ENCODE data around the gene BICC1. TPM values are rescaled to one million over a fixed set of nuclear protein-coding genes. Genes with fewer than 3 reads are reported as not detected.

Gene BICC1
- polyA plus RNA-seq, 3 donors, result 0.02 to 0.24 (median 0.14) TPM

DNA sequence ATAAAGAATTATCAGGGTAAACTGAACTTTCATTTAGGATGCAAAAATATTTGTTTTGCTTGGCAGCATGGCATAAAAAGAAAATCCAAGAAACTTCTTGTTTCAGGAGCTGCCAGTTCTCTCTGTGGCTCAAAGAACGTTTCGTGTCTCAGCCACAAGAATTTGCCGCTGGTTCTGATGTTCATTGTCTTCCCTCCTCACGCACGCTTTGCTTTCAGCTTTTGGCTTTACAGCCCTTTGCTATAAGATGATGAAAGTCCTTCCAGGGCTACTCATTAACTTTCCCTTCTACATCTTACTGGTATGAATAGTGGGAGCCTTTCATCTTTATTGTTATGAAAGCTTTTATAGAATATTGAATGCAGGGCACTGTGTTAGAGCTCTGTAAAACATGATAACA, 124.7 kb downstream of the BICC1 start:
- Mint-ChIP-seq H3K27ac (no peak overlapping the region), H3K4me3 (no peak overlapping the region), H3K9me3 (no peaks in the 10 kb centered on the region), H3K27me3 (ENCODE audit: low read depth in 3 of 3) (peaks cover 0 to 4% (median 3%) of the 10 kb centered on the region in 3 donors), H3K36me3 (no peaks in the 10 kb centered on the region), H3K4me1 (peaks cover 6% of the 10 kb centered on the region)
- no peak overlapping the region for H3K4me2 ChIP-seq (replicated peaks; ENCODE audit: extremely low read depth, low read length, poor library complexity, severe bottlenecking)
- no peak overlapping the region for H3K9ac ChIP-seq (ENCODE audit: insufficient read depth, low read length, poor library complexity, severe bottlenecking)
- H3K4me1 ChIP-seq (ENCODE audit: control insufficient read depth in 1 of 2, insufficient read depth in 2 of 2, low read length in 2 of 2), result peaks cover 4% of the 10 kb centered on the region in 2 donors
- no peaks in the 10 kb centered on the region for H3K9me3 ChIP-seq (replicated peaks in 1 of 2; ENCODE audit: control insufficient read depth in 1 of 2, insufficient read depth in 1 of 2, low read length in 2 of 2)
- no peak overlapping the region for H3K4me3 ChIP-seq (replicated peaks in 1 of 3; ENCODE audit: low read depth in 2 of 3, low read length in 3 of 3)
- H4K20me1 ChIP-seq (ENCODE audit: insufficient read depth, low read length), result no peaks in the 10 kb centered on the region
- DNase-seq, result no peak
- intact Hi-C loops (cut with micrococcal nuclease), result no loop called here
- 80% methylated on average over 2 of the region's 5 CpGs for WGBS (ENCODE audit: insufficient coverage)
- H3K27ac ChIP-seq (ENCODE audit: low read depth in 1 of 2, low read length in 2 of 2), result no peak overlapping the region
- TF ChIP-seq, protein P1, sequence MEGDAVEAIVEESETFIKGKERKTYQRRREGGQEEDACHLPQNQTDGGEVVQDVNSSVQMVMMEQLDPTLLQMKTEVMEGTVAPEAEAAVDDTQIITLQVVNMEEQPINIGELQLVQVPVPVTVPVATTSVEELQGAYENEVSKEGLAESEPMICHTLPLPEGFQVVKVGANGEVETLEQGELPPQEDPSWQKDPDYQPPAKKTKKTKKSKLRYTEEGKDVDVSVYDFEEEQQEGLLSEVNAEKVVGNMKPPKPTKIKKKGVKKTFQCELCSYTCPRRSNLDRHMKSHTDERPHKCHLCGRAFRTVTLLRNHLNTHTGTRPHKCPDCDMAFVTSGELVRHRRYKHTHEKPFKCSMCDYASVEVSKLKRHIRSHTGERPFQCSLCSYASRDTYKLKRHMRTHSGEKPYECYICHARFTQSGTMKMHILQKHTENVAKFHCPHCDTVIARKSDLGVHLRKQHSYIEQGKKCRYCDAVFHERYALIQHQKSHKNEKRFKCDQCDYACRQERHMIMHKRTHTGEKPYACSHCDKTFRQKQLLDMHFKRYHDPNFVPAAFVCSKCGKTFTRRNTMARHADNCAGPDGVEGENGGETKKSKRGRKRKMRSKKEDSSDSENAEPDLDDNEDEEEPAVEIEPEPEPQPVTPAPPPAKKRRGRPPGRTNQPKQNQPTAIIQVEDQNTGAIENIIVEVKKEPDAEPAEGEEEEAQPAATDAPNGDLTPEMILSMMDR (IDR thresholded peaks at IDR 0.05), result no peak
- no peaks in the 10 kb centered on the region for H3K27me3 ChIP-seq (ENCODE audit: control insufficient read depth in 2 of 2, insufficient read depth in 2 of 2, low read length in 2 of 2)
- no peaks in the 10 kb centered on the region for H3K79me2 ChIP-seq (ENCODE audit: insufficient read depth, low read length)
- no peaks in the 10 kb centered on the region for H3K36me3 ChIP-seq (replicated peaks in 1 of 2; ENCODE audit: control insufficient read depth in 1 of 2, insufficient read depth in 2 of 2, low read length in 2 of 2)
- no peak overlapping the region for H2AFZ ChIP-seq (ENCODE audit: insufficient read depth, low read depth, low read length, poor library complexity, severe bottlenecking)

DNA sequence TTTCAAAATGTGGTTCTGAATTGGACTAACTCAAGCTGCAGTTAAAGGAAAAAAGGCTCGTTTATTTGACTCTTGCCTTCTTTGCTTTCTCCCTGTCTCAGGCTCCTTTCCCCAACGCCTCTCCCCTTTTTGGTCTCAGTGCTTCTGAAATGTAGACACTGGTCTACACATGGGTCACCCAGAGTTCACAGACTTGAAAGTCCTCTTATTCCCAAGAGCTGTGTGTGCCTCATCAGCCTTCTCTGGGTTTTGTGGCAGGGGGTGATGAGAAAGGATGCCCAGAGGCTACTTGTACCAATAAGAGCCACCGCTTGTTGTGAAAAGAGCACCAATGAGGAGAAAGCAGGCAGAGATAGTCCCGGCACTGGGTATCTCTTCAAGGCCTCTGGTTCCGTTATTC, 125.7 kb downstream of the BICC1 start:
- DNase-seq, result no peak
- Histone ChIP-seq H3K9ac (ENCODE audit: insufficient read depth, low read length, poor library complexity, severe bottlenecking) (no peak overlapping the region), H3K27me3 (ENCODE audit: control insufficient read depth in 2 of 2, insufficient read depth in 2 of 2, low read length in 2 of 2) (no peaks in the 10 kb centered on the region), H2AFZ (ENCODE audit: insufficient read depth, low read depth, low read length, poor library complexity, severe bottlenecking) (no peak overlapping the region), H3K27ac (ENCODE audit: low read depth in 1 of 2, low read length in 2 of 2) (no peak overlapping the region), H3K9me3 (replicated peaks in 1 of 2; ENCODE audit: control insufficient read depth in 1 of 2, insufficient read depth in 1 of 2, low read length in 2 of 2) (no peaks in the 10 kb centered on the region), H4K20me1 (ENCODE audit: insufficient read depth, low read length) (no peaks in the 10 kb centered on the region), H3K36me3 (replicated peaks in 1 of 2; ENCODE audit: control insufficient read depth in 1 of 2, insufficient read depth in 2 of 2, low read length in 2 of 2) (no peaks in the 10 kb centered on the region), H3K4me2 (replicated peaks; ENCODE audit: extremely low read depth, low read length, poor library complexity, severe bottlenecking) (no peak overlapping the region), H3K4me3 (replicated peaks in 1 of 3; ENCODE audit: low read depth in 2 of 3, low read length in 3 of 3) (no peak overlapping the region), H3K79me2 (ENCODE audit: insufficient read depth, low read length) (no peaks in the 10 kb centered on the region), H3K4me1 (ENCODE audit: control insufficient read depth in 1 of 2, insufficient read depth in 2 of 2, low read length in 2 of 2) (peaks cover 4% of the 10 kb centered on the region in 2 donors)
- H3K4me3 Mint-ChIP-seq, result no peak overlapping the region
- no peaks in the 10 kb centered on the region for H3K9me3 Mint-ChIP-seq
- no peaks in the 10 kb centered on the region for H3K36me3 Mint-ChIP-seq
- H3K4me1 Mint-ChIP-seq, result peaks cover 7% of the 10 kb centered on the region
- 100% methylated on average over 3 of the region's 5 CpGs for WGBS (ENCODE audit: insufficient coverage)
- TF ChIP-seq, protein P1 (IDR thresholded peaks at IDR 0.05), result no peak
- peaks cover 0 to 3% (median 2%) of the 10 kb centered on the region in 3 donors for H3K27me3 Mint-ChIP-seq (ENCODE audit: low read depth in 3 of 3)
- no peak overlapping the region for H3K27ac Mint-ChIP-seq
- intact Hi-C loops (cut with micrococcal nuclease), result no loop called here
